ENCODE results near the gene LTBR.
"Not testable (repeated sequence)": the region's sequence is repeated elsewhere in the genome, so short reads cannot be mapped to it uniquely, and the experiment has no call there.

LTBR gene

GRCh38 chr12:6426882-6427671 lies 43.1 kb downstream of the LTBR start:
- DNase-seq, result peak; percentile 95 to 96

- not testable (repeated sequence) for DNase-seq
Measured at GRCh38 chr12:6427796-6428195, 43.8 kb downstream of the LTBR start.

- no peak for DNase-seq
Measured at GRCh38 chr12:6428326-6428725, 44.4 kb downstream of the LTBR start.

GRCh38 chr12:6430124-6430989 lies 46.4 kb downstream of the LTBR start:
- peak; percentile 73 to 76 for DNase-seq

GRCh38 chr12:6432991-6433390 lies 49.0 kb downstream of the LTBR start:
- DNase-seq, result no peak

GRCh38 chr12:6434205-6435140 lies 50.5 kb downstream of the LTBR start:
- peak; percentile 63 to 69 for DNase-seq

GRCh38 chr12:6435961-6436715 lies 52.2 kb downstream of the LTBR start:
- DNase-seq, result peak; percentile 14 to 27

- peak in 1 of 2 experiments; percentile 5 for DNase-seq
Measured at GRCh38 chr12:6437586-6437985, 53.6 kb downstream of the LTBR start.

- DNase-seq, result peak; percentile 10 to 14
Measured at GRCh38 chr12:6438345-6438744, 54.4 kb downstream of the LTBR start.

GRCh38 chr12:6440391-6440790 lies 56.4 kb downstream of the LTBR start:
- no peak for DNase-seq

Measured in activated T-cell treated with anti-CD3 and anti-CD28 coated beads, Interleukin-2, amount 50 U/mL, for 48 hours (primary cell).